22Rv1 (cell line): ENCODE data around the gene EQTN.

Experiments used
- ZFX ChIP-seq: fragments of 450-650 bp; IDR thresholded peaks from 2 replicates; pipeline ENCODE4 v1.6.1; 2017; ENCODE audit warnings: antibody characterized with exemption, borderline replicate concordance
- TF ChIP-seq, protein P1 (sequence below): fragments of 450-650 bp; IDR thresholded peaks from 2 replicates; pipeline ENCODE4 v1.5.1; 2017; ENCODE audit warnings: mild to moderate bottlenecking

DNA sequence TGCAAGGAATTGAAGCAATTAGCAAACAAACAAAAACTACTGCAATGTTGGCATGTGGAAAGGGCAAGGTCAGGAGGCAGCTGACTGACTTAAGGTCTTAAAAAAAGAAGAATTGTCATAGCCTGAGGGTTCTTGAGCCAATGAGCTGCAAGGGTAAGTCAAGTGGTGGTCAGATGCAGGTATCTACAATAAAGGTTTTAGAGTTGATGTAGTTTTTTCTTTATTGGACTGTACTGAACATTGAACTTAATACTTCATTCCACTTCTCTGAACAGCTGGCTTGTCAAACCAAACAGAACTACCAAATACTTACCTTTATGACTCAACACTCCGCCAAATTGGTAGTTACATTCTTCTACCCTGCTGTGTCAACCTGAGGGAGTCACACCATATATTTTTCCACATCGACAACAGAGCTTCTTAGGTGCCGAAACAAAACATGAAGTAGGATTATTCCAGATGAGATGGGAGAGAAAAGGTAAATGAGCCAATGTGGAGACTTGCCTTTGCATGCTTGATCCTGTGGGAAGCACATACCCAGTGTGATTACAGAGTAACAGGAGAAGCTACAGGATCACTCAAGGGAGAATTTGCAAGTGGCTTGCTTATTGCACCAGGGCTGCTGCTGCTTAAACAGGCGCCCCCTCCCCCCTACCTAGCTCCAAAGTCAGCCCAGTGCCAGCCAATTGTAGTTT, 35.3 kb downstream of the EQTN start:
- TF ChIP-seq, protein P1, sequence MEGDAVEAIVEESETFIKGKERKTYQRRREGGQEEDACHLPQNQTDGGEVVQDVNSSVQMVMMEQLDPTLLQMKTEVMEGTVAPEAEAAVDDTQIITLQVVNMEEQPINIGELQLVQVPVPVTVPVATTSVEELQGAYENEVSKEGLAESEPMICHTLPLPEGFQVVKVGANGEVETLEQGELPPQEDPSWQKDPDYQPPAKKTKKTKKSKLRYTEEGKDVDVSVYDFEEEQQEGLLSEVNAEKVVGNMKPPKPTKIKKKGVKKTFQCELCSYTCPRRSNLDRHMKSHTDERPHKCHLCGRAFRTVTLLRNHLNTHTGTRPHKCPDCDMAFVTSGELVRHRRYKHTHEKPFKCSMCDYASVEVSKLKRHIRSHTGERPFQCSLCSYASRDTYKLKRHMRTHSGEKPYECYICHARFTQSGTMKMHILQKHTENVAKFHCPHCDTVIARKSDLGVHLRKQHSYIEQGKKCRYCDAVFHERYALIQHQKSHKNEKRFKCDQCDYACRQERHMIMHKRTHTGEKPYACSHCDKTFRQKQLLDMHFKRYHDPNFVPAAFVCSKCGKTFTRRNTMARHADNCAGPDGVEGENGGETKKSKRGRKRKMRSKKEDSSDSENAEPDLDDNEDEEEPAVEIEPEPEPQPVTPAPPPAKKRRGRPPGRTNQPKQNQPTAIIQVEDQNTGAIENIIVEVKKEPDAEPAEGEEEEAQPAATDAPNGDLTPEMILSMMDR: no peak
- TF ChIP-seq ZFX: no peak
